Astrocyte (in vitro differentiated cells and primary cell): ENCODE data around the gene LRCH1.

Experiments
- EZH2 ChIP-seq: IDR thresholded peaks from 2 replicates; pipeline ENCODE4 v1.6.1; 2012; ENCODE audit warnings: mild to moderate bottlenecking, low read length, inconsistent platforms; ENCODE audit not compliant: insufficient read depth
- TF ChIP-seq, protein P1 (sequence below): IDR thresholded peaks from 2 replicates; pipeline ENCODE4 v1.5.1; 2011; ENCODE audit warnings: low read depth, mild to moderate bottlenecking, inconsistent platforms, low read length, moderate library complexity; ENCODE audit not compliant: insufficient read depth

GRCh38 chr13:46667687-46668281 lies 114.8 kb downstream of the LRCH1 start:
- no peak for TF ChIP-seq EZH2
- TF ChIP-seq, protein P1, sequence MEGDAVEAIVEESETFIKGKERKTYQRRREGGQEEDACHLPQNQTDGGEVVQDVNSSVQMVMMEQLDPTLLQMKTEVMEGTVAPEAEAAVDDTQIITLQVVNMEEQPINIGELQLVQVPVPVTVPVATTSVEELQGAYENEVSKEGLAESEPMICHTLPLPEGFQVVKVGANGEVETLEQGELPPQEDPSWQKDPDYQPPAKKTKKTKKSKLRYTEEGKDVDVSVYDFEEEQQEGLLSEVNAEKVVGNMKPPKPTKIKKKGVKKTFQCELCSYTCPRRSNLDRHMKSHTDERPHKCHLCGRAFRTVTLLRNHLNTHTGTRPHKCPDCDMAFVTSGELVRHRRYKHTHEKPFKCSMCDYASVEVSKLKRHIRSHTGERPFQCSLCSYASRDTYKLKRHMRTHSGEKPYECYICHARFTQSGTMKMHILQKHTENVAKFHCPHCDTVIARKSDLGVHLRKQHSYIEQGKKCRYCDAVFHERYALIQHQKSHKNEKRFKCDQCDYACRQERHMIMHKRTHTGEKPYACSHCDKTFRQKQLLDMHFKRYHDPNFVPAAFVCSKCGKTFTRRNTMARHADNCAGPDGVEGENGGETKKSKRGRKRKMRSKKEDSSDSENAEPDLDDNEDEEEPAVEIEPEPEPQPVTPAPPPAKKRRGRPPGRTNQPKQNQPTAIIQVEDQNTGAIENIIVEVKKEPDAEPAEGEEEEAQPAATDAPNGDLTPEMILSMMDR, result no peak
